Stimulated activated CD4-positive, alpha-beta T cell treated with anti-CD3 and anti-CD28 coated beads, Interleukin-1b, Interleukin-23, amount 100 ng/mL, for 24 hours (primary cell): ENCODE measurements around the gene FEM1C.

Source experiments
- DNase-seq, 4 experiments: peaks; one replicate each; pipeline ENCODE4 v3.0.0-alpha.2; 2020; ENCODE audit warnings: low read depth in 4 of 4, low spot score in 1 of 4

Gene FEM1C

GRCh38 chr5:115544436-115545350 is at the start of gene FEM1C:
Gene FEM1C, minus strand, starts transcription at chr5:115544775. Its CDS starts 1,282 bp downstream, at chr5:115543493.
- peak; percentile 98 to 99 (median 98) for DNase-seq

- no peak for DNase-seq
Measured at GRCh38 chr5:115589043-115589442, 44.5 kb upstream of the FEM1C start.

- DNase-seq: no peak
Measured at GRCh38 chr5:115588640-115589039, 44.1 kb upstream of the FEM1C start.

GRCh38 chr5:115586525-115587146 is 42.1 kb upstream of the FEM1C start:
- no peak for DNase-seq

GRCh38 chr5:115585265-115585664 is 40.7 kb upstream of the FEM1C start:
- no peak for DNase-seq

- DNase-seq: no peak
Measured at GRCh38 chr5:115584501-115584900, 39.9 kb upstream of the FEM1C start.

GRCh38 chr5:115583474-115583873 is 38.9 kb upstream of the FEM1C start:
- DNase-seq: no peak

GRCh38 chr5:115580941-115581340 is 36.4 kb upstream of the FEM1C start:
- DNase-seq: no peak

- DNase-seq: no peak
Measured at GRCh38 chr5:115579747-115580173, 35.2 kb upstream of the FEM1C start.

GRCh38 chr5:115579216-115579615 is 34.6 kb upstream of the FEM1C start:
- DNase-seq: no peak

- DNase-seq: no peak
Measured at GRCh38 chr5:115578657-115579056, 34.1 kb upstream of the FEM1C start.

- DNase-seq: no peak
Measured at GRCh38 chr5:115577741-115578140, 33.2 kb upstream of the FEM1C start.

GRCh38 chr5:115577329-115577728 is 32.8 kb upstream of the FEM1C start:
- DNase-seq: no peak

GRCh38 chr5:115575167-115576070 is 30.8 kb upstream of the FEM1C start:
- DNase-seq: no peak

GRCh38 chr5:115573133-115573532 is 28.6 kb upstream of the FEM1C start:
- DNase-seq: no peak

- no peak for DNase-seq
Measured at GRCh38 chr5:115571441-115571878, 26.9 kb upstream of the FEM1C start.

GRCh38 chr5:115568668-115569067 is 24.1 kb upstream of the FEM1C start:
- no peak for DNase-seq

GRCh38 chr5:115565233-115565632 is 20.7 kb upstream of the FEM1C start:
- no peak for DNase-seq

GRCh38 chr5:115561176-115561575 is 16.6 kb upstream of the FEM1C start:
- no peak for DNase-seq

GRCh38 chr5:115559524-115559923 is 14.9 kb upstream of the FEM1C start:
- no peak for DNase-seq

- no peak for DNase-seq
Measured at GRCh38 chr5:115558388-115558956, 13.9 kb upstream of the FEM1C start.
